GM23338 (cell line): ENCODE results near the gene TMEM132D. TPM values are rescaled to one million over a fixed set of nuclear protein-coding genes. Genes with fewer than 3 reads are reported as not detected.

Experiments
- ATAC-seq: fragments of 200-7000 bp; cut with Tn5 transposase; 3 replicates; pipeline ENCODE4 v1.9.1; 2020
- DNase-seq: peaks from one replicate; pipeline ENCODE4 v3.0.0-alpha.2; 2015; ENCODE audit warnings: low spot score
- H2AFZ ChIP-seq: fragments of 200-600 bp; sonication (generic); 2 replicates; pipeline ENCODE4 v1.8.0; 2016; ENCODE audit warnings: antibody characterized with exemption, mild to moderate bottlenecking, moderate library complexity
- H3F3A ChIP-seq: fragments of 200-600 bp; sonication (generic); replicated peaks from 2 replicates; pipeline ENCODE4 v1.8.0; 2017; ENCODE audit warnings: antibody characterized with exemption, mixed run types, low read depth
- H3K27ac ChIP-seq: fragments of 200-600 bp; sonication (generic); 2 replicates; pipeline ENCODE4 v1.6.1; 2016; ENCODE audit warnings: low read depth
- H3K27me3 ChIP-seq: fragments of 200-600 bp; sonication (generic); 2 replicates; pipeline ENCODE4 v1.8.0; 2016; ENCODE audit warnings: mild to moderate bottlenecking, mixed run types, moderate library complexity; ENCODE audit not compliant: insufficient read depth
- H3K36me3 ChIP-seq: fragments of 200-600 bp; sonication (generic); 2 replicates; pipeline ENCODE4 v1.8.0; 2016; ENCODE audit warnings: mild to moderate bottlenecking; ENCODE audit not compliant: insufficient read depth
- H3K4me1 ChIP-seq: fragments of 200-600 bp; sonication (generic); 2 replicates; pipeline ENCODE4 v1.8.0; 2016; ENCODE audit warnings: mild to moderate bottlenecking, moderate library complexity; ENCODE audit not compliant: insufficient read depth
- H3K4me2 ChIP-seq: fragments of 200-600 bp; sonication (generic); 2 replicates; pipeline ENCODE4 v1.7.1; 2017; ENCODE audit warnings: mixed run types
- H3K4me3 ChIP-seq: fragments of 200-600 bp; sonication (generic); 2 replicates; pipeline ENCODE4 v1.6.1; 2016; ENCODE audit warnings: mixed run types
- H3K79me2 ChIP-seq: fragments of 200-600 bp; sonication (generic); replicated peaks from 2 replicates; pipeline ENCODE4 v1.8.0; 2017; ENCODE audit warnings: mild to moderate bottlenecking; ENCODE audit not compliant: insufficient read depth
- H3K9me2 ChIP-seq: fragments of 200-600 bp; sonication (generic); 2 replicates; pipeline ENCODE4 v1.8.0; 2017; ENCODE audit not compliant: insufficient read depth
- H4K20me1 ChIP-seq: fragments of 200-600 bp; sonication (generic); replicated peaks from 2 replicates; pipeline ENCODE4 v1.8.0; 2017; ENCODE audit warnings: mild to moderate bottlenecking; ENCODE audit not compliant: insufficient read depth
- H3K27ac Mint-ChIP-seq: 2 replicates; pipeline ENCODE4 v1.8.0; 2020; ENCODE audit warnings: inconsistent platforms, mild to moderate bottlenecking, moderate library complexity, mixed read lengths
- H3K27me3 Mint-ChIP-seq: 3 replicates; pipeline ENCODE4 v1.8.0; 2022; ENCODE audit warnings: low read depth, mild to moderate bottlenecking, moderate library complexity, mixed read lengths, inconsistent platforms; ENCODE audit not compliant: insufficient read depth, poor library complexity
- H3K36me3 Mint-ChIP-seq: 3 replicates; pipeline ENCODE4 v1.8.0; 2021; ENCODE audit warnings: low read depth, mild to moderate bottlenecking, inconsistent platforms, moderate library complexity, mixed read lengths
- H3K4me1 Mint-ChIP-seq: 3 replicates; pipeline ENCODE4 v1.8.0; 2020; ENCODE audit warnings: mild to moderate bottlenecking, inconsistent platforms, mixed read lengths
- H3K4me3 Mint-ChIP-seq: 3 replicates; pipeline ENCODE4 v1.8.0; 2021; ENCODE audit warnings: moderate library complexity, mild to moderate bottlenecking, inconsistent platforms, mixed read lengths
- H3K9me3 Mint-ChIP-seq: 3 replicates; pipeline ENCODE4 v1.8.0; 2020; ENCODE audit warnings: moderate library complexity, mild to moderate bottlenecking, inconsistent platforms, mixed read lengths
- CREB1 ChIP-seq: fragments of 250-450 bp; sonication (Bioruptor Pico); IDR thresholded peaks from 2 replicates; pipeline ENCODE4 v1.5.0; 2020; ENCODE audit warnings: low read depth, mild to moderate bottlenecking, moderate library complexity
- EZH2 ChIP-seq: fragments of 200-600 bp; sonication (generic); IDR thresholded peaks from one replicate; pipeline ENCODE4 v1.8.0; 2017; ENCODE audit warnings: antibody characterized with exemption, mild to moderate bottlenecking, low read depth; ENCODE audit not compliant: unreplicated experiment
- EZH2phosphoT487 ChIP-seq: fragments of 200-600 bp; sonication (generic); IDR thresholded peaks from one replicate; pipeline ENCODE4 v1.8.1; 2018; ENCODE audit warnings: antibody characterized with exemption; ENCODE audit not compliant: unreplicated experiment
- NANOG ChIP-seq: IDR thresholded peaks from 2 replicates; pipeline ENCODE4 v1.6.1; 2016; ENCODE audit warnings: antibody characterized with exemption, borderline replicate concordance
- POLR2AphosphoS5 ChIP-seq: IDR thresholded peaks from 2 replicates; pipeline ENCODE4 v1.6.1; 2016; ENCODE audit warnings: antibody characterized with exemption, low read depth
- REST ChIP-seq: IDR thresholded peaks from one replicate; pipeline ENCODE4 v1.6.1; 2018; ENCODE audit warnings: antibody characterized with exemption; ENCODE audit not compliant: unreplicated experiment
- STAT1 ChIP-seq: IDR thresholded peaks from one replicate; pipeline ENCODE4 v1.6.1; 2016; ENCODE audit warnings: antibody characterized with exemption; ENCODE audit not compliant: unreplicated experiment
- ZNF114 ChIP-seq: fragments of 250-450 bp; sonication (Bioruptor Pico); IDR thresholded peaks from 2 replicates; pipeline ENCODE4 v1.5.0; 2020; ENCODE audit warnings: mild to moderate bottlenecking, moderate library complexity
- ZNF331 ChIP-seq: fragments of 250-450 bp; sonication (Bioruptor Pico); IDR thresholded peaks from 2 replicates; pipeline ENCODE4 v1.5.0; 2020; ENCODE audit warnings: low read depth, mild to moderate bottlenecking, moderate library complexity
- ZNF462 ChIP-seq: fragments of 250-450 bp; sonication (Bioruptor Pico); IDR thresholded peaks from 2 replicates; pipeline ENCODE4 v1.5.0; 2020; ENCODE audit warnings: mild to moderate bottlenecking, moderate library complexity
- polyA plus RNA-seq: library from polyadenylated mRNA; unstranded; fragments of >200 nt; fragmentation: Nextera tagmentation; extraction: Ambion mirVana; gene quantifications from 2 replicates; pipeline ENCODE4 v1.2.1, GENCODE V29; 2016
- total RNA-seq: library from RNA; depleted of rRNA; stranded (reverse); fragments of >200 nt; shearing (Covaris generic); gene quantifications from 2 replicates; pipeline ENCODE4 v1.2.3, GENCODE V29; 2014

The TMEM132D gene
- total and polyA plus RNA-seq, 2 experiments from 2014 or later: 0.44 to 5.3 TPM

GRCh38 chr12:129101816-129102215 is 802.0 kb downstream of the TMEM132D start (continued):
- no peak for TF ChIP-seq REST
- TF ChIP-seq POLR2AphosphoS5: no peak

- ATAC-seq (no peak), DNase-seq (no peak)
- Mint-ChIP-seq H3K27me3 (no peaks in the 10 kb centered on the region), H3K9me3 (peaks cover 73% of the 10 kb centered on the region), H3K4me1 (no peaks in the 10 kb centered on the region), H3K36me3 (peaks cover 33% of the 10 kb centered on the region; the same call in 2 of the 3 replicates), H3K4me3 (no peak overlapping the region), H3K27ac (no peak overlapping the region)
- H3K9me2 ChIP-seq: no peaks in the 10 kb centered on the region
- no peak overlapping the region for H3K27ac ChIP-seq
- no peaks in the 10 kb centered on the region for H3K79me2 ChIP-seq
- H3K4me1 ChIP-seq: no peaks in the 10 kb centered on the region
- H3K4me3 ChIP-seq: no peak overlapping the region
- H4K20me1 ChIP-seq: no peaks in the 10 kb centered on the region
- no peaks in the 10 kb centered on the region for H3F3A ChIP-seq
- no peaks in the 10 kb centered on the region for H3K36me3 ChIP-seq
- H3K27me3 ChIP-seq: no peaks in the 10 kb centered on the region
- no peak overlapping the region for H3K4me2 ChIP-seq
- no peak overlapping the region for H2AFZ ChIP-seq
- TF ChIP-seq EZH2 (no peak), NANOG (no peak), POLR2AphosphoS5 (no peak), REST (no peak), ZNF331 (CRISPR knock-in tag) (no peak), CREB1 (CRISPR knock-in tag) (no peak), STAT1 (no peak), ZNF114 (no peak), EZH2phosphoT487 (no peak), ZNF462 (no peak)
Measured at GRCh38 chr12:129101404-129101803, 802.4 kb downstream of the TMEM132D start.
